DOHH2 (cell line): ENCODE results near the gene HTR7.

Source experiments
- H3F3A ChIP-seq: fragments of 200-600 bp; sonication (generic), shearing (Covaris generic); 2 replicates; pipeline ENCODE4 v1.6.0; 2016; ENCODE audit warnings: antibody characterized with exemption, mild to moderate bottlenecking; ENCODE audit not compliant: control insufficient read depth, insufficient read depth
- H3K27ac ChIP-seq: fragments of 200-600 bp; sonication (generic); 2 replicates; pipeline ENCODE4 v1.5.1; 2014; ENCODE audit warnings: low read depth, mild to moderate bottlenecking, low read length, moderate library complexity
- H3K27me3 ChIP-seq: fragments of 200-600 bp; sonication (generic); 2 replicates; pipeline ENCODE4 v1.6.1; 2014; ENCODE audit warnings: mild to moderate bottlenecking, low read length, mixed read lengths; ENCODE audit not compliant: control insufficient read depth
- H3K36me3 ChIP-seq: fragments of 200-600 bp; sonication (generic); 2 replicates; pipeline ENCODE4 v1.6.1; 2014; ENCODE audit warnings: mild to moderate bottlenecking, low read length, moderate library complexity, mixed read lengths; ENCODE audit not compliant: control insufficient read depth
- H3K4me1 ChIP-seq: fragments of 200-600 bp; sonication (generic); 2 replicates; pipeline ENCODE4 v1.6.1; 2014; ENCODE audit warnings: mild to moderate bottlenecking, low read length, mixed read lengths; ENCODE audit not compliant: control insufficient read depth
- H3K4me2 ChIP-seq: fragments of 200-600 bp; sonication (generic); 2 replicates; pipeline ENCODE4 v1.6.0; 2014; ENCODE audit warnings: mild to moderate bottlenecking, low read length, moderate library complexity
- H3K4me3 ChIP-seq: fragments of 200-600 bp; sonication (generic); 2 replicates; pipeline ENCODE4 v1.5.1; 2014; ENCODE audit warnings: mild to moderate bottlenecking, low read length, mixed read lengths
- H3K79me2 ChIP-seq: fragments of 200-600 bp; sonication (generic); 2 replicates; pipeline ENCODE4 v1.6.1; 2014; ENCODE audit warnings: mild to moderate bottlenecking, low read length, mixed read lengths; ENCODE audit not compliant: control insufficient read depth
- H3K9me2 ChIP-seq: fragments of 200-600 bp; sonication (generic); replicated peaks from 2 replicates; pipeline ENCODE4 v1.6.1; 2014; ENCODE audit warnings: mild to moderate bottlenecking, low read length, mixed read lengths; ENCODE audit not compliant: control insufficient read depth
- H3K9me3 ChIP-seq: fragments of 200-600 bp; sonication (generic); 2 replicates; pipeline ENCODE4 v1.6.1; 2014; ENCODE audit warnings: antibody characterized with exemption, low read length, mixed read lengths; ENCODE audit not compliant: control insufficient read depth, insufficient read depth
- H4K20me1 ChIP-seq: fragments of 200-600 bp; sonication (generic); 2 replicates; pipeline ENCODE4 v1.6.0; 2014; ENCODE audit warnings: low read depth, mild to moderate bottlenecking, antibody characterized with exemption, low read length, moderate library complexity; ENCODE audit not compliant: control insufficient read depth, insufficient read depth
- EZH2phosphoT487 ChIP-seq: fragments of 200-600 bp; sonication (generic); IDR thresholded peaks from 2 replicates; pipeline ENCODE4 v1.6.1; 2017; ENCODE audit warnings: borderline replicate concordance, mild to moderate bottlenecking, antibody characterized with exemption, low read length, moderate library complexity, mixed read lengths
- TF ChIP-seq, protein P1 (sequence below): fragments of 200-600 bp; sonication (generic); IDR thresholded peaks from one replicate; pipeline ENCODE4 v1.5.1; 2014; ENCODE audit warnings: antibody characterized with exemption, mild to moderate bottlenecking, low read depth, low read length; ENCODE audit not compliant: poor library complexity, severe bottlenecking

HTR7 gene

GRCh38 chr10:90787393-90788198 lies 70.2 kb downstream of the HTR7 start:
- H3K79me2 ChIP-seq = no peaks in the 10 kb centered on the region
- no peak overlapping the region for H3K4me2 ChIP-seq
- H3F3A ChIP-seq = no peaks in the 10 kb centered on the region
- H4K20me1 ChIP-seq = no peaks in the 10 kb centered on the region
- no peak overlapping the region for H3K4me3 ChIP-seq
- no peaks in the 10 kb centered on the region for H3K36me3 ChIP-seq
- TF ChIP-seq, protein P1, sequence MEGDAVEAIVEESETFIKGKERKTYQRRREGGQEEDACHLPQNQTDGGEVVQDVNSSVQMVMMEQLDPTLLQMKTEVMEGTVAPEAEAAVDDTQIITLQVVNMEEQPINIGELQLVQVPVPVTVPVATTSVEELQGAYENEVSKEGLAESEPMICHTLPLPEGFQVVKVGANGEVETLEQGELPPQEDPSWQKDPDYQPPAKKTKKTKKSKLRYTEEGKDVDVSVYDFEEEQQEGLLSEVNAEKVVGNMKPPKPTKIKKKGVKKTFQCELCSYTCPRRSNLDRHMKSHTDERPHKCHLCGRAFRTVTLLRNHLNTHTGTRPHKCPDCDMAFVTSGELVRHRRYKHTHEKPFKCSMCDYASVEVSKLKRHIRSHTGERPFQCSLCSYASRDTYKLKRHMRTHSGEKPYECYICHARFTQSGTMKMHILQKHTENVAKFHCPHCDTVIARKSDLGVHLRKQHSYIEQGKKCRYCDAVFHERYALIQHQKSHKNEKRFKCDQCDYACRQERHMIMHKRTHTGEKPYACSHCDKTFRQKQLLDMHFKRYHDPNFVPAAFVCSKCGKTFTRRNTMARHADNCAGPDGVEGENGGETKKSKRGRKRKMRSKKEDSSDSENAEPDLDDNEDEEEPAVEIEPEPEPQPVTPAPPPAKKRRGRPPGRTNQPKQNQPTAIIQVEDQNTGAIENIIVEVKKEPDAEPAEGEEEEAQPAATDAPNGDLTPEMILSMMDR = peak; percentile 67
- no peak for TF ChIP-seq EZH2phosphoT487
- H3K4me1 ChIP-seq = no peaks in the 10 kb centered on the region
- H3K27ac ChIP-seq = no peak overlapping the region
- H3K9me2 ChIP-seq = no peaks in the 10 kb centered on the region
- H3K27me3 ChIP-seq = peaks cover 12% of the 10 kb centered on the region
- no peaks in the 10 kb centered on the region for H3K9me3 ChIP-seq

DNA sequence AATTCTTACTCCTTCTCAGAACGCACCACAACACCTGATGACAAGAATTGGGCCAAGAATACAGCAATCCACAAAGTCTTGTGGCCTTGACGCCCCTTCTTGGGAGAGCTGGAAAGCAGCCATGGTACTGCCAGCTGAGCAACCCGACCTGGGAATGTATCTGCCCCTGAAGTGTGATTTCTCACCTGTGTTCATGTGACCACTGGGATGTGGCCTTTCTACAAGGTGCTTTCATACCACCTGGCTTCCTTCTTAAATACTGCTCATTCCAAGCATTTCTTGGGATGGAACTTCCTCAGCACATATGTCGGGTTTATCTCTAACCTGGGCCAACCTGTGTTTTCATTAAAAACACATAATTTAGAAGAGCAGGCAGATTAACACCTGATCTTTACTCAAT lies 72.1 kb downstream of the HTR7 start:
- H3K9me2 ChIP-seq = no peaks in the 10 kb centered on the region
- H3K27ac ChIP-seq = no peak overlapping the region
- no peaks in the 10 kb centered on the region for H3K79me2 ChIP-seq
- H3F3A ChIP-seq = no peaks in the 10 kb centered on the region
- no peak overlapping the region for H3K4me3 ChIP-seq
- H3K4me1 ChIP-seq = no peaks in the 10 kb centered on the region
- no peak overlapping the region for H3K4me2 ChIP-seq
- no peaks in the 10 kb centered on the region for H3K36me3 ChIP-seq
- TF ChIP-seq, protein P1 = no peak
- TF ChIP-seq EZH2phosphoT487 = no peak
- H3K27me3 ChIP-seq = peaks cover 10% of the 10 kb centered on the region
- H4K20me1 ChIP-seq = no peaks in the 10 kb centered on the region
- no peaks in the 10 kb centered on the region for H3K9me3 ChIP-seq

GRCh38 chr10:90784771-90785170 lies 73.1 kb downstream of the HTR7 start:
- H3K79me2 ChIP-seq = no peaks in the 10 kb centered on the region
- H3K4me2 ChIP-seq = no peak overlapping the region
- 0 out of 2 replicates have a peak, but pooled peaks cover 2% of the 10 kb centered on the region for H3K27me3 ChIP-seq
- no peak overlapping the region for H3K27ac ChIP-seq
- no peaks in the 10 kb centered on the region for H3K9me3 ChIP-seq
- H3K4me3 ChIP-seq = no peak overlapping the region
- no peaks in the 10 kb centered on the region for H3K9me2 ChIP-seq
- H3K36me3 ChIP-seq = no peaks in the 10 kb centered on the region
- no peaks in the 10 kb centered on the region for H3K4me1 ChIP-seq
- H4K20me1 ChIP-seq = no peaks in the 10 kb centered on the region
- no peaks in the 10 kb centered on the region for H3F3A ChIP-seq
- TF ChIP-seq EZH2phosphoT487 = no peak
- TF ChIP-seq, protein P1 = no peak
